GM23248 (cell line): Measurements from ENCODE around the gene ADAMTS6.

ENCODE experiments used
- EZH2 ChIP-seq: fragments of 200-600 bp; sonication (generic); IDR thresholded peaks from 2 replicates; pipeline ENCODE4 v1.6.1; 2018; ENCODE audit warnings: antibody characterized with exemption, mild to moderate bottlenecking; ENCODE audit not compliant: insufficient read depth, poor library complexity, severe bottlenecking
- EZH2phosphoT487 ChIP-seq: fragments of 200-600 bp; sonication (generic); IDR thresholded peaks from 2 replicates; pipeline ENCODE4 v1.6.1; 2018; ENCODE audit warnings: antibody characterized with exemption, moderate library complexity, mild to moderate bottlenecking, low read depth; ENCODE audit not compliant: insufficient read depth

GRCh38 chr5:65426656-65427055, 55.1 kb downstream of the ADAMTS6 start:
- no peak for TF ChIP-seq EZH2
- TF ChIP-seq EZH2phosphoT487, result no peak
